Psoas muscle (tissue), 8 donors: ENCODE results near the gene VAV3. TPM values are rescaled to one million over a fixed set of nuclear protein-coding genes. Genes with fewer than 3 reads are reported as not detected.

Experiments used
- ATAC-seq, 4 donors: fragments of 200-7000 bp; cut with Tn5 transposase; one replicate each; pipeline ENCODE4 v1.9.1; 2020; ENCODE audit warnings: moderate library complexity in 3 of 4, mild to moderate bottlenecking in 2 of 4
- DNase-seq, 2 donors: peaks; one replicate each; pipeline ENCODE4 v3.0.0-alpha.2; 2020
- H3K27ac ChIP-seq: fragments of 200-600 bp; one replicate; pipeline ENCODE4 v1.8.0; 2022
- H3K27me3 ChIP-seq, 3 donors: fragments of 200-600 bp in 1 of 3; one replicate each; pipeline versions ENCODE4 v1.6.1 to v1.8.0; 2013 to 2022; ENCODE audit warnings: low read length in 2 of 3, mild to moderate bottlenecking in 2 of 3, moderate library complexity in 1 of 3; ENCODE audit not compliant: insufficient read depth in 3 of 3
- H3K36me3 ChIP-seq, 2 donors: fragments of 200-600 bp in 1 of 2; one replicate each; pipeline versions ENCODE4 v1.6.1 to v1.8.0; 2013 to 2022; ENCODE audit warnings: low read depth in 1 of 2, mild to moderate bottlenecking in 1 of 2, moderate library complexity in 1 of 2; ENCODE audit not compliant: insufficient read depth in 1 of 2
- H3K4me1 ChIP-seq: fragments of 200-600 bp; one replicate; pipeline ENCODE4 v1.8.0; 2022
- H3K4me3 ChIP-seq: fragments of 200-600 bp; one replicate; pipeline ENCODE4 v1.8.0; 2022; ENCODE audit warnings: mild to moderate bottlenecking
- H3K9me3 ChIP-seq: fragments of 200-600 bp; one replicate; pipeline ENCODE4 v1.8.0; 2022
- WGBS, 3 donors: extraction: QIAGEN DNeasy Blood & Tissue Kit; methylation state at CpG; one replicate each; pipeline versions ENCODE4 v1.1.6 to v1.1.7; 2013; 5-methylcytosine and 5-hydroxymethylcytosine counted together
- intact Hi-C, 2 donors: fragments of 100-400 bp; cut with DNase I; formaldehyde crosslinking; loops; one replicate each; pipeline versions ENCODE4 v1.11.0 to v1.14.2; 2022
- long read RNA-seq, 2 donors: library from polyadenylated mRNA; unstranded; transcript quantifications; one replicate each; pipeline ENCODE4 v2.0.0, GENCODE V29; 2021
- polyA plus RNA-seq, 3 donors: library from polyadenylated mRNA; stranded (reverse); fragments of 200-250 nt; gene quantifications; one replicate each; pipeline ENCODE4 v1.2.3, GENCODE V29; 2013
- total RNA-seq, 4 donors: library from RNA; stranded (reverse); fragmentation: NEBNext Ultra II Directional in 2 of 4; extraction: Animal tissue kit (Norgen Biotek cat#: 25700) in 2 of 4; gene quantifications; one replicate each; pipeline versions ENCODE4 v1.2.1 to v1.2.4, GENCODE V29; 2021 to 2023
- TF ChIP-seq, protein P1 (sequence below): fragments of 200-600 bp; IDR thresholded peaks from one replicate; pipeline ENCODE4 v1.8.0; 2022; ENCODE audit warnings: antibody characterized with exemption
- donor health status: healthy with polysubstance abuse.
- donor health status: DM: no; HTN: no; CAD: no; lungs with moderate emphysema.
- donor health status: Bipolar disorder and iron deficiency.
- donor health status: healthy.
- donor health status: DM: yes; HTN: yes; CAD: no.
- donor health status: DM: no; HTN: no; CAD: no.
- donor health status: DM: no; HTN: no; CAD: no.
- donor health status: DM: yes; HTN: yes; CAD: no.

Gene VAV3
- 1 to 10 TPM in 3 of 4 donors, under 1 TPM in 1; 0.71 to 1.7 (median 1.3) TPM for total RNA-seq
- under 1 TPM; 0.28 to 0.72 (median 0.30) TPM for polyA plus RNA-seq
- long read RNA-seq, donor 1, partial matches to known transcripts = 0 of 1 reads
- long read RNA-seq, donor 1, other reads (novel, unspliced or antisense) = 1 of 1 reads
- long read RNA-seq, donor 2, partial matches to known transcripts = 1 of 2 reads
- long read RNA-seq, donor 2, other reads (novel, unspliced or antisense) = 0 of 2 reads

- DNase-seq (peak; percentile 76 to 82), ATAC-seq (peak; percentile 39 to 67 (median 63))
- Histone ChIP-seq H3K4me3 (peak within 1 kb of the TSS; percentile 64), H3K36me3 (no peaks in the 10 kb centered on the region), H3K4me1 (no peaks in the 10 kb centered on the region), H3K27me3 (peaks cover 0 to 32% (median 11%) of the 10 kb centered on the region in 3 donors), H3K27ac (peak within 1 kb of the TSS; percentile 9), H3K9me3 (no peaks in the 10 kb centered on the region)
- WGBS, 3 donors = 1% methylated on average over 42 to 73 of the region's 73 CpGs
- intact Hi-C loops = loop anchor here in 1 of 2 donors (10.0 kb wide), 1 partner anchor 159 kb away; no protein-coding TSS in a partner anchor
- TF ChIP-seq, protein P1, sequence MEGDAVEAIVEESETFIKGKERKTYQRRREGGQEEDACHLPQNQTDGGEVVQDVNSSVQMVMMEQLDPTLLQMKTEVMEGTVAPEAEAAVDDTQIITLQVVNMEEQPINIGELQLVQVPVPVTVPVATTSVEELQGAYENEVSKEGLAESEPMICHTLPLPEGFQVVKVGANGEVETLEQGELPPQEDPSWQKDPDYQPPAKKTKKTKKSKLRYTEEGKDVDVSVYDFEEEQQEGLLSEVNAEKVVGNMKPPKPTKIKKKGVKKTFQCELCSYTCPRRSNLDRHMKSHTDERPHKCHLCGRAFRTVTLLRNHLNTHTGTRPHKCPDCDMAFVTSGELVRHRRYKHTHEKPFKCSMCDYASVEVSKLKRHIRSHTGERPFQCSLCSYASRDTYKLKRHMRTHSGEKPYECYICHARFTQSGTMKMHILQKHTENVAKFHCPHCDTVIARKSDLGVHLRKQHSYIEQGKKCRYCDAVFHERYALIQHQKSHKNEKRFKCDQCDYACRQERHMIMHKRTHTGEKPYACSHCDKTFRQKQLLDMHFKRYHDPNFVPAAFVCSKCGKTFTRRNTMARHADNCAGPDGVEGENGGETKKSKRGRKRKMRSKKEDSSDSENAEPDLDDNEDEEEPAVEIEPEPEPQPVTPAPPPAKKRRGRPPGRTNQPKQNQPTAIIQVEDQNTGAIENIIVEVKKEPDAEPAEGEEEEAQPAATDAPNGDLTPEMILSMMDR = no peak
These were observed at the start of gene VAV3 for GRCh38 chr1:107965110-107965991. VAV3 (minus strand) TSS chr1:107965180; CDS start chr1:107964869, 311 bp downstream.

- ATAC-seq (no peak), DNase-seq (no peak)
- TF ChIP-seq, protein P1 = no peak
- intact Hi-C loops = no loop called here
- no peak overlapping the region for H3K4me3 ChIP-seq
- H3K9me3 ChIP-seq = no peaks in the 10 kb centered on the region
- no peaks in the 10 kb centered on the region for H3K36me3 ChIP-seq
- H3K27me3 ChIP-seq = peaks cover 0 to 2% (median 0%) of the 10 kb centered on the region in 3 donors
- H3K27ac ChIP-seq = no peak overlapping the region
- no peaks in the 10 kb centered on the region for H3K4me1 ChIP-seq
These were observed 47.6 kb upstream of the VAV3 start for GRCh38 chr1:108012553-108012952.

DNA sequence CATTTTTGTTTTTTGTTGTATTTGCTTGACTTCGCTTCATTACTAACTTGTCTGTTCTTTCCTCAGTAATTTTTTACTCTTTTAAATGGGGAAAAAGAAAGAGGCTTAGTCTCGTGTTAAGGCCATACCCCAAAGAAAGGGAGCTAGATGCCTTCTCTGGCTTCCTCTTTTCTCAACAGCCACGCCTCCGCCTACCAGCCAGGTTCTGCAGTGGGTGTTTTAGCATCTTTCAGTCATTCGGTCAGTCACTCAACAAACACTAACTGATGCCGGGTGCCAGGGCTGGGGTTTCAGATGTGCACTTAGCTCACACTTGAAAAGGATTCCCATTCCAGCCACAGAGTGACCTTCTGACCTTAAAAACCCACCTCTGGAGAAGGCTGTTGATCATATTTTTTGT lies 46.3 kb upstream of the VAV3 start:
- no peak for DNase-seq
- Histone ChIP-seq H3K4me3 (no peak overlapping the region), H3K9me3 (no peaks in the 10 kb centered on the region), H3K27ac (no peak overlapping the region), H3K36me3 (no peaks in the 10 kb centered on the region), H3K27me3 (peaks cover 0 to 2% (median 0%) of the 10 kb centered on the region in 3 donors), H3K4me1 (no peaks in the 10 kb centered on the region)
- intact Hi-C loops = no loop called here
- 91 to 93% (median 92%) methylated on average over 6 of the region's 6 CpGs for WGBS, 3 donors
- TF ChIP-seq, protein P1 = no peak
- no peak for ATAC-seq

DNA sequence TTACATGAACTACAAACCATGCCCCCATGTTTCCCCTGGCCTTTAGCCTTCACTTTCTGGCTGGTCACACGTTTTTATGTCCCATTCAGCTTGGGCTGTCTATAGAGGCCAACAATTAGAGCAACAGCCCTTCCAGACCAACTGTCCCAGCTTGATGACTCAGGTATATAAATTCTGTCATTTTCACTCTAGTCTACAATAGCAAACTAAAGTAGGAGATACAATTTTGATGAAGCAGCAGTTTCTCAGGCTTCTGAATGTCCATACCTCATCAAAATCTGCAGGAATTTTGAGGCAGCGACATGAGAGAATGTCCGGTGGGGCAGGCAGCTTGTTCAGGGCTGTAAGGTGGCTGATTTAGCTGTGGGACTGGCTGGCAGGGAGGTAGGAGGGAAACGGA lies 45.6 kb upstream of the VAV3 start:
- no peaks in the 10 kb centered on the region for H3K36me3 ChIP-seq
- peaks cover 0 to 2% (median 0%) of the 10 kb centered on the region in 3 donors for H3K27me3 ChIP-seq
- ATAC-seq (no peak), DNase-seq (no peak)
- TF ChIP-seq, protein P1 = no peak
- intact Hi-C loops = no loop called here
- no peak overlapping the region for H3K27ac ChIP-seq
- no peaks in the 10 kb centered on the region for H3K4me1 ChIP-seq
- 78 to 79% (median 78%) methylated on average over 4 of the region's 4 CpGs for WGBS, 3 donors
- H3K4me3 ChIP-seq = no peak overlapping the region
- H3K9me3 ChIP-seq = no peaks in the 10 kb centered on the region
